ENCODE measurements around the gene IL12A. TPM values are rescaled to one million over a fixed set of nuclear protein-coding genes. Genes with fewer than 3 reads are reported as not detected.
A peak's percentile ranks its signal among the peaks of the same experiment; 100 is the strongest.

IL12A gene
- total RNA-seq, 1 experiment from 2014 or later: not detected

GRCh38 chr3:160001850-160002623, 13.4 kb downstream of the IL12A start:
- BruUV-seq (replicated peaks): no TSS peak
- ChIA-PET POLR2A (no interaction called here), CTCF (interaction anchor here (0.7 kb wide), 1 partner anchor 71 kb away, joined by 4 read pairs; no protein-coding TSS in a partner anchor)
- in situ Hi-C loops (cut with HindIII; ENCODE audit: low pct_unique_long_range_greater_than_20kb, low sequenced_read_pairs): no loop called here
- H3K9me3 ChIP-seq (ENCODE audit: control insufficient read depth, insufficient read depth, low read depth, low read length): no peaks in the 10 kb centered on the region
- H3K27me3 ChIP-seq (ENCODE audit: control insufficient read depth, insufficient read depth, low read length): no peaks in the 10 kb centered on the region
- DNase-seq (ENCODE audit: low read depth, low spot score): no peak
- TF ChIP-seq TCF7L2 (IDR thresholded peaks at IDR 0.05; ENCODE audit: low read depth, low read length) (no peak), CTCF (IDR thresholded peaks at IDR 0.05) (no peak), SIN3A (IDR thresholded peaks at IDR 0.05; ENCODE audit: borderline replicate concordance, insufficient read depth, low read depth, low read length) (no peak), POLR2AphosphoS5 (IDR thresholded peaks at IDR 0.05; ENCODE audit: low read depth, low read length) (no peak), REST (IDR thresholded peaks at IDR 0.05; ENCODE audit: insufficient read depth in 1 of 2, low read depth in 2 of 2, low read length in 1 of 2) (no peak)
- no peaks in the 10 kb centered on the region for H3K36me3 ChIP-seq (ENCODE audit: control insufficient read depth, insufficient read depth, low read length)
- H3K4me3 ChIP-seq (ENCODE audit: low read depth in 2 of 2, low read length in 2 of 2): no peak overlapping the region
- no peaks in the 10 kb centered on the region for H3K4me1 ChIP-seq (ENCODE audit: control insufficient read depth, insufficient read depth, low read length)
- no peak overlapping the region for H3K27ac ChIP-seq (ENCODE audit: low read length)
- intact Hi-C loops (cut with micrococcal nuclease; ENCODE audit: unreplicated experiment): loop anchor here (10.0 kb wide), 1 partner anchor 387 kb away; no protein-coding TSS in a partner anchor
- ATAC-seq: no peak

GRCh38 chr3:160003520-160004128, 15.0 kb downstream of the IL12A start:
- Histone ChIP-seq H3K36me3 (ENCODE audit: control insufficient read depth, insufficient read depth, low read length) (no peaks in the 10 kb centered on the region), H3K27me3 (ENCODE audit: control insufficient read depth, insufficient read depth, low read length) (no peaks in the 10 kb centered on the region), H3K4me1 (ENCODE audit: control insufficient read depth, insufficient read depth, low read length) (no peaks in the 10 kb centered on the region), H3K27ac (ENCODE audit: low read length) (no peak overlapping the region), H3K9me3 (ENCODE audit: control insufficient read depth, insufficient read depth, low read depth, low read length) (no peaks in the 10 kb centered on the region), H3K4me3 (ENCODE audit: low read depth in 2 of 2, low read length in 2 of 2) (no peak overlapping the region)
- BruUV-seq (replicated peaks): no TSS peak
- peak; percentile 50 for DNase-seq (ENCODE audit: low read depth, low spot score)
- POLR2A ChIA-PET: no interaction called here
- CTCF ChIA-PET: interaction anchor here (0.7 to 4.2 kb wide), 3 partner anchors 14 to 119 kb away, joined by 3 to 50 read pairs (median 4); partner anchors contain the start of gene IL12A
- peak; percentile 91 for ATAC-seq
- in situ Hi-C loops (cut with HindIII; ENCODE audit: low pct_unique_long_range_greater_than_20kb, low sequenced_read_pairs): no loop called here
- intact Hi-C loops (cut with micrococcal nuclease; ENCODE audit: unreplicated experiment): loop anchor here (10.0 kb wide), 1 partner anchor 389 kb away; no protein-coding TSS in a partner anchor
- TF ChIP-seq POLR2AphosphoS5 (IDR thresholded peaks at IDR 0.05; ENCODE audit: low read depth, low read length): no peak
- TF ChIP-seq CTCF (IDR thresholded peaks at IDR 0.05): peak; percentile 88

Measured in Panc1 (cell line).